WERI-Rb-1 (cell line): ENCODE data around the gene RIPOR3.

Experiments used
- DNase-seq: peaks from one replicate; pipeline ENCODE4 v3.0.0-alpha.2; 2020
- H3K27ac ChIP-seq: fragments of 250-450 bp; sonication (Bioruptor Pico); 2 replicates; pipeline ENCODE4 v1.5.1; 2020; ENCODE audit warnings: mild to moderate bottlenecking, moderate library complexity
- H3K27me3 ChIP-seq: fragments of 250-450 bp; sonication (Bioruptor Pico); 2 replicates; pipeline ENCODE4 v1.5.1; 2021; ENCODE audit warnings: mild to moderate bottlenecking, low read depth, moderate library complexity; ENCODE audit not compliant: insufficient read depth, severe bottlenecking
- H3K36me3 ChIP-seq: fragments of 250-450 bp; sonication (Bioruptor Pico); 2 replicates; pipeline ENCODE4 v1.5.1; 2020; ENCODE audit warnings: mild to moderate bottlenecking, moderate library complexity
- H3K4me3 ChIP-seq: 2 replicates; pipeline ENCODE4 v1.5.1; 2011; ENCODE audit warnings: low read depth, mild to moderate bottlenecking, control low read depth, low read length
- H3K9me3 ChIP-seq: fragments of 250-450 bp; sonication (Bioruptor Pico); 2 replicates; pipeline ENCODE4 v1.5.1; 2021; ENCODE audit warnings: mild to moderate bottlenecking, moderate library complexity; ENCODE audit not compliant: severe bottlenecking
- CTCF ChIP-seq: IDR thresholded peaks from 2 replicates; pipeline ENCODE4 v1.5.1; 2011; ENCODE audit warnings: low read depth, mild to moderate bottlenecking, control low read depth, inconsistent platforms, low read length

RIPOR3 gene

GRCh38 chr20:50558483-50558925 is 132.8 kb downstream of the RIPOR3 start:
- no peak overlapping the region for H3K27ac ChIP-seq
- peaks cover 10% of the 10 kb centered on the region for H3K36me3 ChIP-seq

GRCh38 chr20:50557549-50558134 is 133.7 kb downstream of the RIPOR3 start:
- Histone ChIP-seq H3K4me3 (no peak overlapping the region), H3K9me3 (no peaks in the 10 kb centered on the region), H3K36me3 (peaks cover 9% of the 10 kb centered on the region), H3K27me3 (no peaks in the 10 kb centered on the region), H3K27ac (no peak overlapping the region)
- no peak for DNase-seq
- TF ChIP-seq CTCF: no peak

More at GRCh38 chr20:50558483-50558925, 132.8 kb downstream of the RIPOR3 start:
- Histone ChIP-seq H3K27me3 (no peaks in the 10 kb centered on the region), H3K9me3 (no peaks in the 10 kb centered on the region), H3K4me3 (no peak overlapping the region)
- TF ChIP-seq CTCF: no peak
- DNase-seq: no peak

- Histone ChIP-seq H3K27ac (no peak overlapping the region), H3K36me3 (no peaks in the 10 kb centered on the region), H3K27me3 (no peaks in the 10 kb centered on the region), H3K9me3 (no peaks in the 10 kb centered on the region), H3K4me3 (no peak overlapping the region)
- no peak for TF ChIP-seq CTCF
- DNase-seq: no peak
Measured at GRCh38 chr20:50555662-50556061, 135.7 kb downstream of the RIPOR3 start.

GRCh38 chr20:50554694-50555579 is 136.4 kb downstream of the RIPOR3 start:
- no peaks in the 10 kb centered on the region for H3K36me3 ChIP-seq
- DNase-seq: no peak

GRCh38 chr20:50552979-50553378 is 138.4 kb downstream of the RIPOR3 start:
- Histone ChIP-seq H3K4me3 (no peak overlapping the region), H3K9me3 (no peaks in the 10 kb centered on the region), H3K27me3 (no peaks in the 10 kb centered on the region), H3K36me3 (peaks cover 6% of the 10 kb centered on the region), H3K27ac (no peak overlapping the region)
- no peak for DNase-seq
- no peak for TF ChIP-seq CTCF

More at GRCh38 chr20:50554694-50555579, 136.4 kb downstream of the RIPOR3 start:
- Histone ChIP-seq H3K27me3 (no peaks in the 10 kb centered on the region), H3K27ac (no peak overlapping the region), H3K4me3 (no peak overlapping the region), H3K9me3 (no peaks in the 10 kb centered on the region)
- TF ChIP-seq CTCF: no peak
